ENCODE measurements around the gene ELOVL5.

ELOVL5 gene

GRCh38 chr6:53369876-53370515 lies 21.2 kb upstream of the ELOVL5 start:
- no peak for TF ChIP-seq CTCF (conservative IDR thresholded peaks at IDR 0.05; ENCODE audit: low read depth)
- H3K27ac ChIP-seq: no peak overlapping the region
- ChIA-PET CTCF (no interaction called here), POLR2A (ENCODE audit: low non-redundant PET) (no interaction called here)
- no peak for DNase-seq (ENCODE audit: low spot score)

- H3K27ac ChIP-seq: no peak overlapping the region
- ChIA-PET CTCF (no interaction called here), POLR2A (ENCODE audit: low non-redundant PET) (no interaction called here)
- no peak for TF ChIP-seq CTCF (conservative IDR thresholded peaks at IDR 0.05; ENCODE audit: low read depth)
- no peak for DNase-seq (ENCODE audit: low spot score)
These were observed 20.3 kb upstream of the ELOVL5 start for GRCh38 chr6:53369051-53369450.

- CTCF ChIA-PET: no interaction called here
- POLR2A ChIA-PET (ENCODE audit: low non-redundant PET): no interaction called here
- no peak for TF ChIP-seq CTCF (conservative IDR thresholded peaks at IDR 0.05; ENCODE audit: low read depth)
- no peak overlapping the region for H3K27ac ChIP-seq
- no peak for DNase-seq (ENCODE audit: low spot score)
These were observed 17.4 kb upstream of the ELOVL5 start for GRCh38 chr6:53366128-53366641.

GRCh38 chr6:53363341-53364079 lies 14.8 kb upstream of the ELOVL5 start:
- ChIA-PET POLR2A (ENCODE audit: low non-redundant PET) (no interaction called here), CTCF (no interaction called here)
- no peak overlapping the region for H3K27ac ChIP-seq
- DNase-seq (ENCODE audit: low spot score): no peak
- no peak for TF ChIP-seq CTCF (conservative IDR thresholded peaks at IDR 0.05; ENCODE audit: low read depth)

GRCh38 chr6:53361549-53362031 lies 12.8 kb upstream of the ELOVL5 start:
- no peak for TF ChIP-seq CTCF (conservative IDR thresholded peaks at IDR 0.05; ENCODE audit: low read depth)
- CTCF ChIA-PET: no interaction called here
- H3K27ac ChIP-seq: no peak overlapping the region
- POLR2A ChIA-PET (ENCODE audit: low non-redundant PET): no interaction called here
- no peak for DNase-seq (ENCODE audit: low spot score)

GRCh38 chr6:53360093-53360912 lies 11.6 kb upstream of the ELOVL5 start:
- DNase-seq (ENCODE audit: low spot score): no peak
- ChIA-PET POLR2A (ENCODE audit: low non-redundant PET) (no interaction called here), CTCF (no interaction called here)
- H3K27ac ChIP-seq: peak overlapping the region; percentile 87
- no peak for TF ChIP-seq CTCF (conservative IDR thresholded peaks at IDR 0.05; ENCODE audit: low read depth)

Measured in RWPE1 (cell line).